Stimulated activated CD8-positive, alpha-beta memory T cell treated with anti-CD3 and anti-CD28 coated beads, Interleukin-2, amount 100 ng/mL, for 1 hour (primary cell): ENCODE data around the gene C5orf58.

Experiments used
- DNase-seq, 2 donors: peaks; one replicate each; pipeline ENCODE4 v3.0.0-alpha.2; 2020; ENCODE audit warnings: low read depth in 2 of 2

The C5orf58 gene

DNA sequence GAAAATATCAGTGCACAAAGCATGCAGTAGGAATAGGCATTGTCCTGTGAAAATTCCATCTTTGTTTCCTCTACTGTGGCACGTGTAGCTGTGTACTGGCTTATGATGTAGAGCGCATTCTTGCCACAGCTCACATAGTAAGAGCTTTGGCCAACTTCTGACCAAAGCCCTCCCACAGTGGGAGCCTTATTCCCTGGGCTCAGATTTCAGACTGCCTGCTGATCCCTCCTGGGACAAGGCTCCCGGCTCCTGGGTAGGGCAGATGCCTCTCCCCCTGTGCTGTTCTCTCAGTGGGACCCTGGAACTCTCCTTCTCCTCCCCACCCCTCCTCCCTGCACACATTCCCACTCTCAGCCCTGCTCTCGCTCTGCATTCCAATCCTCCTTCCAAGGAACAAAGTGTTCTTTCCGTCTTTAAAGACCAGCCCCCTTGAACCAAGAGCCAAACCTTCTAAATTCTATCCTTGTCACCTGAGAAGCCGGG, 47.3 kb downstream of the C5orf58 start:
- no peak for DNase-seq

DNA sequence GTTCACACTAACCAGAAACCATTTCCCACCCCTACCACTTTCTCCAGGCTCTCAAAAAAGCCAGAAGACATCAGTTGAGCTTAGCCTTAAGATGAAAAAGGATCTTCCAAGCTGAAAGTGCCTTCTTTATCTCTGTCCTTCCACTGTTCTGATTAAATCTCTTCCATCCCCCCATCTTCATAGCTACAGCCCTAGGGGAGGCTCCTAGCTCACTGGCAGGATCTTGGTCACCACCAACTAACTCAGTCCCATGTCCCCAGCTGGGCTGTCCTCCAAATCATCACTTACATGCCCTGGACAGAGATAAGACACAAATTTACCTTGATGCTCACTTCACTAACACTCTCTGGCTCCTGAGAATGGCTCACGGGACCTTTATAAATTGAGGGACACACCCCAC, 50.5 kb downstream of the C5orf58 start:
- DNase-seq = no peak

DNA sequence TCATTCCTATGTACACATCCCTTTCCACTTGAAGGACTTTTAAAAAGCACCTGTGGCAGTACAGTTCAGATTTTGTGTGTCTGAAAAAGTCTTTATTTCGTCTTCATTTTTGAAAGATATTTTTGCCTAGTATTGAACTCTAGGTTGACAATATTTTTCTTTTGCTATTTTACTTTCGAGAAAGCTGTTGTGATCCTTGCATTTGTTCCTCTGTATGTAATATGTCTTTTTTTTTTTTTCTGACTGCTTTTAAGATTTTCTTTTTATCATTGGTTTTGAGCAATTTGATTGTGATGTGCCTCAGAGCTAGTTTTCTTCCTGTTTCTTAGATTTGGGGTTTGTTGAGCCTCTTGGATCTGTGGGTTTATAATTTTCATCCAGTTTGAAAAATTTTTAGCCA, 51.4 kb downstream of the C5orf58 start:
- no peak for DNase-seq

DNA sequence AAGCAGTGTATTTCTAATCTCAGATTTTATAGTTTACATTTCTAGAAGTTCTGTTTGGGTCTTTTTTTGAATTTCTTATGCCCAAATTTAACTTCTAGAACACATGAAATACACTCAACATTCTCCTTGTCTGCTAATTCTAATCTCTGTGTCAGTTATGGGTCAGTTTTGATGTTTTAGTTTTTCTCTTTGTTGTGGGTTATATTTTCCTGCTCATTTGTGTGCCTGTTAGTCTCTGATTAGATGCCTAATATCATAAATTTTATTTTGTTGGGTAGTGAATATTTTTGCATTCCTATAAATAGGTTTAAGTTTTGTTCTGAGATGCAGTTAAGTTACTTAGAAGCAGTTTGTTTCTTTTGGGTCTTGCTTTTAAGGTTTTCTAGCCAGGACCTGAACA, 52.4 kb downstream of the C5orf58 start:
- DNase-seq = no peak

DNA sequence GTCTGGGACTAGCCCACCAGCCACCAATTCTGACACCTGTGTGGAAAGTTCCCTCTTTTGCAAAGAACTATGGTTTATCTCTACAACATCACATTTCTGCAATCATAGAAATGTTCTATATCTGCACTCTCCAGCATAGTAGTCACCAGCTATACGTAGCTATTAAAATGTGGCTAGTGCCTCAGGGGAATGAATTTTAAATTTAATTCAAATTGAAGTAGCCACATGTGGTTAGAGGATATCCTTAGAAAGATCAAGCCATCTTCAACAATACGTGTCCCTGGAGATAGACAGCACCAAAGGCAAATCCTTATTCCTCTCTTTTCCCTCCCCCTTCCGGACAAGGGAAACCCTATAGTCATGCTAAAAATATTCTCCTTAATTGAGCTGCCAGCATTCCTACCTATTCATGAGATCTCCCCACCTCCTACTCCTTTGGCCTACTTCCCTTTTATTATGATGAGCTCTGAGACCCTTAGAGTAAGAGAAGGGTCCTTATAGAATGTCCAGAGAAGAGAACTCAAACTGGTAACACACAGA, 53.7 kb downstream of the C5orf58 start:
- DNase-seq = no peak

DNA sequence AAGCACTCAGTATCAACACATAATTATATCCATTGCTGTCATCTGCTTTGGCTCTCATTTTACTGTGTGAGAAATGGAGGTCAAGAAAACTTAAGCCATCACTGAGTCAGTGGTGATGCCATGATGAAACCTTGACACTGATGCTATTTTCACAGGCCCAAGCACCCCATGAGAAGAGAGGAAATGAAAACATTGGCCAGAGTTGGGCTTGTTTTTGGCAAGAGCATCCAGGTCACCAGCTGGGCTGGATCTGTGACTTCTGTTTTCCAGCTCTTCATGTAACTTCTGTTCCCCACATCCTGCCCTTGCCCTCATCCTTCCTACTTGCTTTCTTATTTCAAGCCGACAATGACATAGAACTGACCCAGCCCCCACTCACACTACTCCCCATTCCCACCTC, 54.7 kb downstream of the C5orf58 start:
- no peak for DNase-seq

DNA sequence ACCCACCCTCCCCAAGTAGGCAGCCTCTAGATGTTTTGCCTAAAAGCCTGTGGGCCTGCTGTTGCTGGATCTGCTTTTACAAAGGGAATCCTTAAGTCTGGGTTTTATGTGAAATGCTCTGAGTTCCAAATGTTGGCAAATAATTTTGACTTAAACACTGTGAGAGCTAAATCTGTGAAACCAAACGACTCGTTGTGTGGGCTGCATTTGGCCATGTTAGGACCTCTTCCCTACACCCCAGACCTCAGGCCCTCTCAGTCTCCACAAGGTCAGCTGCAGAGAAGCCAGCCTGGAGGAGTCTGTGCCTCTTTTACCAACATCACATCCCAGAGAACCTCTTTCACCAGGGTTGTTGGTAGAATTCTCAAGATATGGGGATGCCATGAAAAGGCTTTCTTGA, 55.4 kb downstream of the C5orf58 start:
- DNase-seq = no peak

DNA sequence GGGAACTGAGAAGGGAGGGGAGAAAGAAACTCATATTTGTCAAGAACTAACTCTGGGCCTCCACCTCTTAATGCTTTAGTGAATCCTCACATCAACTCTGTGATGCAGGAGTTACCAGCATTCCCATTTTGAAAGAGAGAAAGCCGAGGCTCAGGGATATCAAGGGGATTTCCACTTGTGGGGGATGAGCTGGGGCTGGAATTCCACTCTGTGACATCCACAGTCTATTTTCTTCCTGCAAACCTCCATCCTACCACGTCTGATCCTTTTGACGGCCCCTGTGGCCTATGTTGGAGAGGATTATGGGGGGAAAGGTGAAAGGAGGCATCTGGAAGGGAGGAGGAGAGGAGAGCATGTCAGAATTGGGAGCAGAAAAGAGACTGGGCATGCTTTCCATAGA, 55.8 kb downstream of the C5orf58 start:
- no peak for DNase-seq

DNA sequence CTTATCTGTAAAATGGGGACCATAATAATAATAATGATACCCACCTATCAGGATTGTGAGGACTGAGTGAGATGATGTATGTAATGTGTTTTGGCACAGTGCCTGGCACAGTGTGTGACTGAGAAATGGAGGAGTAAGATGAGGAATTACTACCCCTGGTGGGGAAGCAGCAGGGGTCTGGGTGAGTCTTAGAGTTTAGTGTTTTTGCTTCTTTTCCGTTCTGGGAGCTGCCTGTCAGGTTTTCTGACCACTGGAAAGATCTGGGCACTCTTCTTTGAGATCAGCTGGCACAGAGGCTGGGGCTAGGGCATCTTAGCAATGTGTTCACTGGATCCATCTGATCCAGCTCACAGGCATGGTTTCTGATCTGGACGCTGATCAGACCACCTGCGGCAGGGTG, 56.3 kb downstream of the C5orf58 start:
- no peak for DNase-seq

DNA sequence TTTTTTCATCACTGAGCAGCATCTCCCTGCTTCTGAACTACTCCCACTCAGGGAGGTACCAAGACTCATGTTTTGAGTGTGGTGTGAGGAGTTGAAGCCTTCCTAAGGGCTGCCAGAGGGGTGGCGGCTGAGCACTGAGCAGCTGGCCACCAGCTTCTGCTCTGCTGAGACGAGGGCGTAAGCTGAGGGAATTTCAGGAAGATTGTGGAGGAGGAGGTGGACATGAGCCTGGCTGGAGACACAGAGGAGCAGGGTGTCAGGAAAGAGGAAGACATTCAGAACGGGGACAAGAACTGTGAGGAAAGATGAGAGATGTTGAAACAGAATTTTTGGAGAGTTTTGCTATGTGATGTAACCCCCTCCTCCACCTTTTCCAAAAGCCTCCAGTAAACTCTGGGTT, 57.0 kb downstream of the C5orf58 start:
- DNase-seq = no peak

DNA sequence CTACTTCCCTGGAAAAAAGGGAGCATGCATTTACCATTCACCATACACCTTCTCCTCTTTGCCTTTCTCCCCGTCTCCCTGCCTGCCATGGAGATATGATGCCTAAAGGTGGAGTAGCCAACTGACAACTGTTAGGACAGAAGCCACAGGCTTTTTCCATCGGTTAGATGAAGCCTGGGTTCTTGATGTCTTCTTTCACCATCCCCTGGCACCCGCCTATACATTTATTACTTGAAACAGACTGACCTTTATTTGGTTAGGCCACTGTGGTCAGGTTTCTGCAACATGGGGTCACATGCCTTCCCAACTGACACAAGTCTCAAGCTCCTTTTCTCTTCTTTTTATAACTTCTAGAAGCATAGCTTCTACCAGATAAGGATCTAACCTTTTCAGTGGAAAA, 57.7 kb downstream of the C5orf58 start:
- no peak for DNase-seq

DNA sequence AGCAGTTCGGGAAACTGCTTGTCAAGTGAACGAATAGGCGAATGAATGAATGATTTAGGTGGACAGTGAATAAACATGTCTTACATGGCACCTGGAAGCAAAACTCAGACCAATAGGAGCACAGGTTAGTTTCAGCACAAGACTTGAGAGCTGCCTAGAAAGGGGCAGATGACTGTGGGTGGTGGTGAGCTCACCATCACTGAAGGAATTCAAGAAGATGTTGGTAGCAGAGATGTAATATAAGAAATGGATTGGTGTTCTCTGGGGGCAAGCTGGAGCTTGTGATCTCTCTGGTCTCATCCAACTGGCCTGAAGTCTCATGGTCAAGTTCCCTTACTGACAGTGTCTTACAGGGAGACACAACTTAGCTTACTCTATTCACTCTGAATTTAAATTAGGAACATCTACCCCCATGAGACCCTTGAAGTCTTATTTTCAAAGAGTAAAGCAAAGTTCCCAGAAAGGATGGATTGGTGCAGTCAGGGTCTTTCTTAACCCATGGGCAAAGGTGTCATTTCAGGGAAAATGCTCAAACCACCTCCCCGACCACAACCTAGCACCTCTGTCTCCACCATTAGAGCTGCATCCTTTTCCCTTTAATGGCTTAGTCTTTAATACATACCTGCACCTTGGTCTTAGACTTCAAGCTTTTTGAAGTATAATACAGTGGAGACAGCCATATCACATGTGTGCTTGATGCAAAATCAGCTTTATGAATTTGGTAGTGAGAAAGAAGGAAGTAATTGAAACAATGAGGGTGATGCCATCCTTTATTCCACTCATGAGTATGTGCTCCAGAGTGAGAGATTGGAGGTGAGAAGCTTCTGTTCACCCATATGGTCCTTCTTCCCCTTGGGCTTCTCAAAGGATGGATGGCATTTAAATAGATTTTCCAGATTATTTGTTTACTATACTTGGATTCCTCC, 59.7 kb downstream of the C5orf58 start:
- no peak for DNase-seq

DNA sequence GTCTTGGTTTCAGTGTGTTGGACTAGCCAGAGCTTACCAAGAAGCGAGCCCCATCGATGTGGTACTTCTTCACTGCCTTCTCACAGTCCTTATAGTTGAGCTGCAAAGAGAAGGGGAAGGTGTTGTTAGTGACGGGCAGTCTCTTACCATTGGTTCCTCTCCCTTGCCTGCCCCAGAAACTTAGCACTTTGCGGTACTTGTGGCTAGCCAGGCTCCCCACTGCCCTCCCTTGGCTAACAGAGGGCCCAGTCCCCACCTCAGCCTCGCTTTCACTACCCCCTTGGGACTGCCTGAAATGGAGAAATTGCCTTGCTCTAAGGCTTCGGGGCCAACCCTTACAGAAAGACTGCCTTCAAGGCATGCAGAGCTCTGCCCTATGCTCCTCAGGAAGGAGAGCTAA, 60.5 kb downstream of the C5orf58 start:
- DNase-seq = peak in 1 of 2 donors; percentile 59

DNA sequence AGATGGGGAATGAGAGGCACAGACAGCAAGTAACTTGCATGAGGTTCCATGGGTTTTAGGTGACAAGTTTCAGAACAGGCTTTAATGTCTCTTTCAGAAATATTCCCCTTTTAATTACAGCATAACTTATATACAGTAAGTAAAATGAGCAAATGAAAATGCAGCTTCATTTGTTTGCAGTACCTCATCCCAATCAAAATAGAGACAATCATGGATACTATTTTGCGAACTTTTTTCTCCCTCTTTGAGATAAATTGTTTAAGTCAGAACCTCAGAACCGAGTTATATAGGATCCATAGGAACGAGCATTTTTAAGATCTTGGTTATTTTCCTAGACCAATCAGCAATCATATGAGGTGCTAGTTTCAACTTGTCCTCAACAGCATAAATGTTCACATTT, 61.3 kb downstream of the C5orf58 start:
- DNase-seq = no peak

DNA sequence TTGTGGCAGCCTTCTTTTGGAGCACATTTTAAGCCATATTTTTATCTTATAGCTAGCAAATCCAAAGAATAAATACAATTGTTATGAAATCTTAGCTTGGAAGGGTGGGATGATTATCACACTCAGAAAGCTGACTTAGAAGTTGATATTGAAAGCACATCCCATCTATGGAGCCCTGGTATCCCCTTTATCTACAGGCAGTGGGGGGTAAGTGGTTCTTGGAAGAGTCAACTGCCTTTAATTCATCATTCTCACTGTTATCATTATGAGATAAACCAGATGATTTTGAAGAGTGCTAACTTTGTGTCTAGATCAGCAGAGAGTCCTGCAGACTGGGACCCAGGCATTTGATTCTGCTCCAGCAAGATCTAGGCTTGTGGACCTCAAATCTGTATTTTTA, 61.8 kb downstream of the C5orf58 start:
- DNase-seq = no peak
